Bronchial epithelial cell (primary cell): ENCODE measurements around the gene LRRC4. TPM values are rescaled to one million over a fixed set of nuclear protein-coding genes. Genes with fewer than 3 reads are reported as not detected.

ENCODE experiments used
- DNase-seq: peaks from one replicate; pipeline ENCODE4 v3.0.0-alpha.2; 2010; ENCODE audit warnings: low read depth
- FAIRE-seq: peaks from 2 replicates; lab custom pipeline; 2011; peaks lifted over from hg19 to GRCh38; lab: Jason Lieb, UNC
- H3K27me3 ChIP-seq: 2 replicates; pipeline ENCODE4 v1.5.1; 2011; ENCODE audit warnings: low read length; ENCODE audit not compliant: control insufficient read depth, insufficient read depth
- H3K36me3 ChIP-seq: 2 replicates; pipeline ENCODE4 v1.5.1; 2011; ENCODE audit warnings: low read length; ENCODE audit not compliant: control insufficient read depth, insufficient read depth
- H3K4me3 ChIP-seq: 2 replicates; pipeline ENCODE4 v1.5.1; 2011; ENCODE audit warnings: mild to moderate bottlenecking, low read depth, low read length, control low read depth
- total RNA-seq: library from RNA; depleted of rRNA; stranded (reverse); fragments of >200 nt; gene quantifications from 2 replicates; pipeline ENCODE4 v1.2.1, GENCODE V29; 2014
- TF ChIP-seq, protein P1 (sequence below): IDR thresholded peaks from 2 replicates; pipeline ENCODE4 v1.5.1; 2011; ENCODE audit warnings: mild to moderate bottlenecking, moderate library complexity, low read length, control low read depth, inconsistent platforms; ENCODE audit not compliant: insufficient read depth, severe bottlenecking

The LRRC4 gene
- total RNA-seq, 1 donor from 2014 or later = under 0.01 TPM

DNA sequence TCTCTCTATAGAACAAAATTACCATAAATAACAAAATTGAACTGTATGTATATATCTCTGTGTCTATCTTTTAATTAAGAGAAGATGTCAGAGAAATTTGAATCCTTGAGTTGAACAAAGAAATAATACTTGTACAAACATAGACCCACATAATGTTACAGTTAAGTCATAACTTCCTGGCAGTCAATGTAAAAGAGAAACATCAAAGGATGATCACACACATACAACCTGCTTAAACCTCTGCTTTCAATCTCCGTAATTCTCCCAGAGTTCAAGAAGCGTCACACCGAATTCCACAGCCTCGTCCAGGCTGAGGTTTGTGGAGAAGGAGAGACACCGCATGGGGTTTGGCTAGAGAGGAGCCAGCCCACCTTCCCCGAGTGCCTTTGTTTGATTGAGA, 40.1 kb upstream of the LRRC4 start:
- Histone ChIP-seq H3K27me3 (no peaks in the 10 kb centered on the region), H3K36me3 (peaks cover 10% of the 10 kb centered on the region), H3K4me3 (no peak overlapping the region)
- FAIRE-seq (no peak), DNase-seq (no peak)
- TF ChIP-seq, protein P1, sequence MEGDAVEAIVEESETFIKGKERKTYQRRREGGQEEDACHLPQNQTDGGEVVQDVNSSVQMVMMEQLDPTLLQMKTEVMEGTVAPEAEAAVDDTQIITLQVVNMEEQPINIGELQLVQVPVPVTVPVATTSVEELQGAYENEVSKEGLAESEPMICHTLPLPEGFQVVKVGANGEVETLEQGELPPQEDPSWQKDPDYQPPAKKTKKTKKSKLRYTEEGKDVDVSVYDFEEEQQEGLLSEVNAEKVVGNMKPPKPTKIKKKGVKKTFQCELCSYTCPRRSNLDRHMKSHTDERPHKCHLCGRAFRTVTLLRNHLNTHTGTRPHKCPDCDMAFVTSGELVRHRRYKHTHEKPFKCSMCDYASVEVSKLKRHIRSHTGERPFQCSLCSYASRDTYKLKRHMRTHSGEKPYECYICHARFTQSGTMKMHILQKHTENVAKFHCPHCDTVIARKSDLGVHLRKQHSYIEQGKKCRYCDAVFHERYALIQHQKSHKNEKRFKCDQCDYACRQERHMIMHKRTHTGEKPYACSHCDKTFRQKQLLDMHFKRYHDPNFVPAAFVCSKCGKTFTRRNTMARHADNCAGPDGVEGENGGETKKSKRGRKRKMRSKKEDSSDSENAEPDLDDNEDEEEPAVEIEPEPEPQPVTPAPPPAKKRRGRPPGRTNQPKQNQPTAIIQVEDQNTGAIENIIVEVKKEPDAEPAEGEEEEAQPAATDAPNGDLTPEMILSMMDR = no peak

DNA sequence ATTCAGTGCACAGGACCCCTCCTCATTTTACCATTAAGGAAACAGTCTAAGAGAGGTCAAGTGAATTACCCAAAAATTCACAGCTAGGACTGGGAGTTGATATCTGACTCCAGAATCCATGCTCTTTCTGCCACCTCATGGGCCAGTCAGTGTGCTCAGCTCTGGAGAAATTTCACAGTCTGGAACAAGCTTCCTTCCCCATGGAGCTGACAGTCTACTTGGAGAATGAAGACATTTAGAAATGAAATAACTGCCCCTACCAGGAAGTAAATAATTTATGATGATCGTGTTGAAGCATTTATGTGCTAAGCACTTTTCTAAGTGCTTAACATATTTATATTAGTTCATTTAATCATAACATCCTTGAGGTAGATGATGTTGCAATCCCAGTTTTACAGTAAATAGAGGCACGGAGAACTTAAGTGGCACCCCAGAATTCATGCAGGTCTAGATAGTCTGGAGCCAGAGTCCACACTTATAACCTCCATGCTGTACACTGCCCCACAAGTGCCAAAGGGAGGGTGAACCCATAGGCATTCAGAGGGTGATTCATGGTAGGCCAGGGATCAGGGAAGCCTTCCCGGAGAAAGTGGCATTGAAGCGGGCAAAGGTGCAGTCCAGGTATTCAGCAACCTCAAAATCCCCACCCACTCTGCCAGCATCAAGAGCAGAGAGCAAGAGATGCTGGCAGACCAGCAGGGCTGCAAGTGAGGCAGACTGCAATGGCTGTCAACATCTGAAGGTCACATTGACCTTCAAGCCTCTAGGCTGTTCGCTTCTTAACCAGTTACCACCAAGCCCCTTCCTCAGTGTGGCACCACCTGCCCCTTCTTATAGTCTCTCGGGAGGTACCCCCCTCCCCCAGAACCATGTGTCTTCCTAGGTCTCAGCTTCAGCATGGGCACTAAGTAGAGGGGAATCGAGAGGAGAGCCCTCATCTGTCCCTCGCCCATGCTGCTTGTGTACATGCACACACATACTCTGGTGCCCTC, 38.4 kb upstream of the LRRC4 start:
- TF ChIP-seq, protein P1 = no peak
- no peak for FAIRE-seq
- H3K36me3 ChIP-seq = peaks cover 5% of the 10 kb centered on the region
- no peaks in the 10 kb centered on the region for H3K27me3 ChIP-seq
- H3K4me3 ChIP-seq = no peak overlapping the region
- no peak for DNase-seq

DNA sequence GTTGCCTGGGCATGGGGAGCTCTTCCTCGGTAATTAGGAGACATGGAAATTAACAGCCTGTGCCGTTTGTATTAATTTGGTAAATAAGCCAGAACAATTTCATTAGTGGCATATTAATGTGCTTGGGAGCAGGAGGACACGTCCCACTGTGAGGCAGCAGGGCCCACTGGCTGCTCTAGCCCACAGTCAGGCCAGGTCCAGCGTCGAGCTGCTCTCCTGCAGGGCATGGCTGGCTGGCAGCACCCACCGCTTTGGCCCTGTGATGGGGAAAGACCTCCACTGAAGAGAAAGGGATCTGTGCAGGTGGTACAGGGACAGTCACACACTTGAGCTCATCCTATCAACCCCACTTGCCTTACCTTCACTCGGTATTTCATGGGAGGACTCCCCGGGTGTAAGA, 37.5 kb upstream of the LRRC4 start:
- H3K4me3 ChIP-seq = no peak overlapping the region
- DNase-seq = no peak
- H3K36me3 ChIP-seq = peaks cover 2% of the 10 kb centered on the region

GRCh38 chr7:128067983-128068382, 36.7 kb upstream of the LRRC4 start:
- H3K36me3 ChIP-seq = peaks cover 1% of the 10 kb centered on the region
- no peak for DNase-seq
- FAIRE-seq = no peak
- no peak overlapping the region for H3K4me3 ChIP-seq
- no peaks in the 10 kb centered on the region for H3K27me3 ChIP-seq
- TF ChIP-seq, protein P1 = no peak

More for the DNA sequence above, 37.5 kb upstream of the LRRC4 start:
- H3K27me3 ChIP-seq = no peaks in the 10 kb centered on the region
- TF ChIP-seq, protein P1 = no peak
- no peak for FAIRE-seq

DNA sequence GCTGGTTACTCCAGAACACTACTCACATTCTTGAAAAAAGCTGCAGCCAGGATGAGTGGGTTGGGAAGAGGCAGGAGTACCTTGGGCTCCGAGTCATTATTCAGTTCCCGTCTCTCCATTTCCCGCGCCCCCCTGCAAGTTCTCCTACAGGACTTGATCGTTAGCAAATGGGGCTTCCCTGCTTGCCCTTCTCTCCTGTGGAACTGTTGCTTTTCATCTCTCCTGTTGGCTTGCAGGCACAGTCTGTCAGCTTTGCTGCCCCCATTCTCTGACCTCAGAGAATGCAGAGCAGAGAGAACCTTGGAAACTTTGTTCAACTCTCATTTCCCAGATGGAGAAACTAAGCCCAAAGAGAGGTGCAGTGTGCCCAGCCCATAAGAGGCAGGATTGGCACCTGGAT, 35.6 kb upstream of the LRRC4 start:
- TF ChIP-seq, protein P1 = no peak
- no peak for DNase-seq
- FAIRE-seq = no peak
- H3K27me3 ChIP-seq = no peaks in the 10 kb centered on the region
- no peak overlapping the region for H3K4me3 ChIP-seq
- peaks cover 1% of the 10 kb centered on the region for H3K36me3 ChIP-seq
